Activated B cell treated with CpG ODN at 0.5 μM for 24 hours (primary cell): ENCODE measurements around the gene STATH. TPM values are rescaled to one million over a fixed set of nuclear protein-coding genes. Genes with fewer than 3 reads are reported as not detected.
"Not testable (repeated sequence)": the region's sequence is repeated elsewhere in the genome, so short reads cannot be mapped to it uniquely, and the experiment has no call there.

Experiments used
- ATAC-seq: fragments of 200-7000 bp; cut with Tn5 transposase; one replicate; pipeline ENCODE4 v1.10.0; 2021; ENCODE audit warnings: low read depth, mild to moderate bottlenecking, moderate library complexity
- CTCF ChIA-PET: fragments of 350-600 bp; sonication (Branson Sonifier 250); formaldehyde crosslinking; loops from one replicate; lab custom pipeline; 2021; ENCODE audit warnings: antibody characterized with exemption; lab: Charles Lee
- POLR2A ChIA-PET: fragments of 350-600 bp; sonication (Branson Sonifier 250); formaldehyde crosslinking; loops from one replicate; lab custom pipeline; 2021; ENCODE audit warnings: antibody characterized with exemption; lab: Charles Lee
- DNase-seq: peaks from one replicate; pipeline ENCODE4 v3.0.0; 2022
- H3K27ac Mint-ChIP-seq: one replicate; pipeline ENCODE4 v1.8.0; 2020; ENCODE audit warnings: mixed read lengths
- H3K27me3 Mint-ChIP-seq: one replicate; pipeline ENCODE4 v1.8.0; 2021; ENCODE audit warnings: mixed read lengths
- H3K36me3 Mint-ChIP-seq: one replicate; pipeline ENCODE4 v1.8.0; 2021; ENCODE audit warnings: low read depth, mixed read lengths
- H3K4me1 Mint-ChIP-seq: one replicate; pipeline ENCODE4 v1.8.0; 2021; ENCODE audit warnings: mixed read lengths
- H3K4me3 Mint-ChIP-seq: one replicate; pipeline ENCODE4 v1.8.0; 2020; ENCODE audit warnings: mild to moderate bottlenecking, mixed read lengths
- H3K9me3 Mint-ChIP-seq: one replicate; pipeline ENCODE4 v1.8.0; 2020; ENCODE audit warnings: mixed read lengths
- CTCF ChIP-seq: fragments of 200-600 bp; IDR thresholded peaks from one replicate; pipeline ENCODE4 v1.8.0; 2022; ENCODE audit warnings: antibody characterized with exemption, mild to moderate bottlenecking
- intact Hi-C: fragments of 100-400 bp; cut with micrococcal nuclease; formaldehyde crosslinking; loops from one replicate; pipeline ENCODE4 v1.15.1; 2024
- total RNA-seq: library from RNA; stranded (reverse); gene quantifications from 2 replicates; pipeline ENCODE4 v1.2.3, GENCODE V29; 2022

The STATH gene
- total RNA-seq, 1 donor from 2014 or later, result not detected

- intact Hi-C loops, result no loop called here
- ATAC-seq, result no peak
- no peaks in the 10 kb centered on the region for H3K9me3 Mint-ChIP-seq
- no peak overlapping the region for H3K4me3 Mint-ChIP-seq
- no peak for DNase-seq
- CTCF ChIA-PET, result no interaction called here
- TF ChIP-seq CTCF, result no peak
- POLR2A ChIA-PET, result no interaction called here
- no peak overlapping the region for H3K27ac Mint-ChIP-seq
- no peaks in the 10 kb centered on the region for H3K4me1 Mint-ChIP-seq
- H3K36me3 Mint-ChIP-seq, result no peaks in the 10 kb centered on the region
- H3K27me3 Mint-ChIP-seq, result no peaks in the 10 kb centered on the region
These were observed 27.5 kb downstream of the STATH start for GRCh38 chr4:70023218-70023617.

- no peak overlapping the region for H3K27ac Mint-ChIP-seq
- ATAC-seq (no peak), DNase-seq (no peak)
- H3K36me3 Mint-ChIP-seq, result no peaks in the 10 kb centered on the region
- CTCF ChIA-PET, result no interaction called here
- POLR2A ChIA-PET, result no interaction called here
- intact Hi-C loops, result no loop called here
- H3K4me1 Mint-ChIP-seq, result no peaks in the 10 kb centered on the region
- H3K27me3 Mint-ChIP-seq, result no peaks in the 10 kb centered on the region
- no peak overlapping the region for H3K4me3 Mint-ChIP-seq
- no peak for TF ChIP-seq CTCF
- no peaks in the 10 kb centered on the region for H3K9me3 Mint-ChIP-seq
These were observed 31.2 kb downstream of the STATH start for GRCh38 chr4:70027011-70027410.

GRCh38 chr4:70028159-70028558, 32.4 kb downstream of the STATH start, which contains the start of gene HTN3:
HTN3 (plus strand) TSS chr4:70028459; CDS start chr4:70030741, 2,282 bp downstream.
- H3K4me1 Mint-ChIP-seq, CTCF ChIA-PET, DNase-seq, H3K27ac Mint-ChIP-seq, ATAC-seq, POLR2A ChIA-PET, intact Hi-C loops, H3K4me3 Mint-ChIP-seq, H3K27me3 Mint-ChIP-seq, H3K36me3 Mint-ChIP-seq, H3K9me3 Mint-ChIP-seq: not testable (repeated sequence)

- CTCF ChIA-PET, ATAC-seq, DNase-seq, intact Hi-C loops, H3K4me1 Mint-ChIP-seq, H3K27ac Mint-ChIP-seq, POLR2A ChIA-PET, H3K36me3 Mint-ChIP-seq, H3K4me3 Mint-ChIP-seq, H3K27me3 Mint-ChIP-seq: not testable (repeated sequence)
- peaks cover 10% of the 10 kb centered on the region for H3K9me3 Mint-ChIP-seq
These were observed 41.8 kb downstream of the STATH start for GRCh38 chr4:70037559-70037958.

GRCh38 chr4:70039928-70040327, 44.2 kb downstream of the STATH start:
- H3K27me3 Mint-ChIP-seq, H3K36me3 Mint-ChIP-seq, H3K27ac Mint-ChIP-seq, intact Hi-C loops, H3K4me3 Mint-ChIP-seq, H3K4me1 Mint-ChIP-seq, ATAC-seq, POLR2A ChIA-PET, DNase-seq, CTCF ChIA-PET: not testable (repeated sequence)
- H3K9me3 Mint-ChIP-seq, result peaks cover 10% of the 10 kb centered on the region

GRCh38 chr4:70041652-70042286, 46.0 kb downstream of the STATH start:
- Mint-ChIP-seq H3K36me3 (no peaks in the 10 kb centered on the region), H3K9me3 (peaks cover 10% of the 10 kb centered on the region), H3K27ac (no peak overlapping the region), H3K27me3 (no peaks in the 10 kb centered on the region), H3K4me3 (no peak overlapping the region), H3K4me1 (no peaks in the 10 kb centered on the region)
- no peak for TF ChIP-seq CTCF
- ChIA-PET CTCF (no interaction called here), POLR2A (no interaction called here)
- intact Hi-C loops, result no loop called here
- DNase-seq (no peak), ATAC-seq (no peak)

GRCh38 chr4:70050138-70050537, 54.4 kb downstream of the STATH start, which contains the start of gene HTN1:
HTN1 (plus strand) TSS chr4:70050438; CDS start chr4:70053077, 2,639 bp downstream.
- H3K4me3 Mint-ChIP-seq, ATAC-seq, H3K27me3 Mint-ChIP-seq, H3K36me3 Mint-ChIP-seq, intact Hi-C loops, H3K9me3 Mint-ChIP-seq, DNase-seq, POLR2A ChIA-PET, CTCF ChIA-PET, H3K27ac Mint-ChIP-seq, H3K4me1 Mint-ChIP-seq: not testable (repeated sequence)

Other genes with a start within 250 kb of the STATH start
- 0.02 and 0.04 TPM in 2 replicates for gene SULT1B1, start 235.3 kb upstream of the STATH start, total RNA-seq
- not detected in 2 replicates for gene SULT1E1, start 135.8 kb upstream of the STATH start, total RNA-seq
- gene CSN1S1, start 64.9 kb upstream of the STATH start, total RNA-seq, result not detected in 2 replicates
- gene CSN2, start 30.2 kb upstream of the STATH start, total RNA-seq, result not detected in 2 replicates
- gene HTN3, start 32.5 kb downstream of the STATH start, total RNA-seq, result not detected in 2 replicates
- gene HTN1, start 54.5 kb downstream of the STATH start, total RNA-seq, result not detected in 2 replicates
- gene PRR27, start 158.3 kb downstream of the STATH start, total RNA-seq, result not detected in 2 replicates
- gene ODAM, start 199.8 kb downstream of the STATH start, total RNA-seq, result not detected in 2 replicates
- gene FDCSP, start 230.2 kb downstream of the STATH start, total RNA-seq, result not detected in 2 replicates
- not detected in 2 replicates for gene CSN3, start 246.6 kb downstream of the STATH start, total RNA-seq